H1 (cell line): ENCODE data around the gene PCDHB7. TPM values are rescaled to one million over a fixed set of nuclear protein-coding genes. Genes with fewer than 3 reads are reported as not detected.

Source experiments
- FOSL1 ChIP-seq: IDR thresholded peaks from 2 replicates; pipeline ENCODE4 v1.6.1; 2011; ENCODE audit warnings: mild to moderate bottlenecking, low read depth, low read length, moderate library complexity; ENCODE audit not compliant: insufficient read depth
- RNF2 ChIP-seq: fragments of 200-900, 300-1000 bp; sonication (generic); IDR thresholded peaks from 2 replicates; pipeline ENCODE4 v1.7.1; 2016; ENCODE audit warnings: borderline replicate concordance, low read depth, mild to moderate bottlenecking, antibody characterized with exemption, low read length; ENCODE audit not compliant: poor library complexity, severe bottlenecking; ENCODE audit errors: missing control alignments
- ZNF274 ChIP-seq: IDR thresholded peaks from 2 replicates; pipeline ENCODE4 v1.7.0; 2012; ENCODE audit warnings: low read length, borderline replicate concordance; ENCODE audit errors: extremely low read depth
- polyA plus RNA-seq, 7 experiments: library from polyadenylated mRNA; depleted of rRNA in 3 of 7; stranded (reverse) in 5 of 7; unstranded in 2 of 7; fragments of >200 nt in 5 of 7; fragments of 200-250 nt in 2 of 7; gene quantifications; 1 replicate in 5 of 7; 2 replicates in 1 of 7; 4 replicates in 1 of 7; pipeline versions ENCODE4 v1.2.1 to v1.2.3, GENCODE V29; 2011 to 2013; ENCODE audit warnings: missing spikeins in 2 of 7, mixed read lengths in 2 of 7
- total RNA-seq: library from RNA; stranded (reverse); fragmentation: NEBNext Ultra II Directional; extraction: Animal tissue kit (Norgen Biotek cat#: 25700); gene quantifications from 2 replicates; pipeline ENCODE4 v1.2.1, GENCODE V29; 2021
- TF ChIP-seq, protein P1 (sequence below): fragments of 300-600 bp; sonication (generic); IDR thresholded peaks from 2 replicates; pipeline ENCODE4 v1.7.1; 2012; ENCODE audit warnings: low read length, moderate library complexity, mild to moderate bottlenecking, inconsistent platforms; ENCODE audit not compliant: insufficient replicate concordance
- TF ChIP-seq, protein P2 (sequence below): IDR thresholded peaks from 2 replicates; pipeline ENCODE4 v1.6.1; 2011; ENCODE audit warnings: low read length, improper control_type of control experiment

The PCDHB7 gene
- total and polyA plus RNA-seq, 2 of the 8 experiments (the other 6 are each of a cell fraction or from before 2014, with no cell fraction given) = 0.17 to 0.19 TPM

DNA sequence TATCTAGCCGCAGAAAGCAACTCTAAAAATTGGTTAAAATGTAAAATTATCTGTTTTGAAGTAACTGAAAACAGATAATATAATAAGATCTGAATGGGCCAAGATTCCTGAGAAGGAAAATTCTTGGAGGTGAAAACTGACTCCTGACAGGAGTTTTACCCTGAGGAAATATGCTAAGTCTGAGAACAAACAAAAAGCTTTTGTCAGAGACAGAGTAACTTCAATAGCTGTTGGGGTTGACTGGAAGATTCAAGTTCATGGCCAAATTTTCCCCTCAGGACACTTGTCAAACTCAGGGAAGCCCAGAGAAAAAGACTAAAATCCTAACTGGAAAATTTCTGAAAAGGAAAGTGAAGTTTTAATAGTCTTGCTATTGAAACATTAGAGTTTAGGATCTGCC lies 45.1 kb upstream of the PCDHB7 start (continued):
- TF ChIP-seq, protein P1, sequence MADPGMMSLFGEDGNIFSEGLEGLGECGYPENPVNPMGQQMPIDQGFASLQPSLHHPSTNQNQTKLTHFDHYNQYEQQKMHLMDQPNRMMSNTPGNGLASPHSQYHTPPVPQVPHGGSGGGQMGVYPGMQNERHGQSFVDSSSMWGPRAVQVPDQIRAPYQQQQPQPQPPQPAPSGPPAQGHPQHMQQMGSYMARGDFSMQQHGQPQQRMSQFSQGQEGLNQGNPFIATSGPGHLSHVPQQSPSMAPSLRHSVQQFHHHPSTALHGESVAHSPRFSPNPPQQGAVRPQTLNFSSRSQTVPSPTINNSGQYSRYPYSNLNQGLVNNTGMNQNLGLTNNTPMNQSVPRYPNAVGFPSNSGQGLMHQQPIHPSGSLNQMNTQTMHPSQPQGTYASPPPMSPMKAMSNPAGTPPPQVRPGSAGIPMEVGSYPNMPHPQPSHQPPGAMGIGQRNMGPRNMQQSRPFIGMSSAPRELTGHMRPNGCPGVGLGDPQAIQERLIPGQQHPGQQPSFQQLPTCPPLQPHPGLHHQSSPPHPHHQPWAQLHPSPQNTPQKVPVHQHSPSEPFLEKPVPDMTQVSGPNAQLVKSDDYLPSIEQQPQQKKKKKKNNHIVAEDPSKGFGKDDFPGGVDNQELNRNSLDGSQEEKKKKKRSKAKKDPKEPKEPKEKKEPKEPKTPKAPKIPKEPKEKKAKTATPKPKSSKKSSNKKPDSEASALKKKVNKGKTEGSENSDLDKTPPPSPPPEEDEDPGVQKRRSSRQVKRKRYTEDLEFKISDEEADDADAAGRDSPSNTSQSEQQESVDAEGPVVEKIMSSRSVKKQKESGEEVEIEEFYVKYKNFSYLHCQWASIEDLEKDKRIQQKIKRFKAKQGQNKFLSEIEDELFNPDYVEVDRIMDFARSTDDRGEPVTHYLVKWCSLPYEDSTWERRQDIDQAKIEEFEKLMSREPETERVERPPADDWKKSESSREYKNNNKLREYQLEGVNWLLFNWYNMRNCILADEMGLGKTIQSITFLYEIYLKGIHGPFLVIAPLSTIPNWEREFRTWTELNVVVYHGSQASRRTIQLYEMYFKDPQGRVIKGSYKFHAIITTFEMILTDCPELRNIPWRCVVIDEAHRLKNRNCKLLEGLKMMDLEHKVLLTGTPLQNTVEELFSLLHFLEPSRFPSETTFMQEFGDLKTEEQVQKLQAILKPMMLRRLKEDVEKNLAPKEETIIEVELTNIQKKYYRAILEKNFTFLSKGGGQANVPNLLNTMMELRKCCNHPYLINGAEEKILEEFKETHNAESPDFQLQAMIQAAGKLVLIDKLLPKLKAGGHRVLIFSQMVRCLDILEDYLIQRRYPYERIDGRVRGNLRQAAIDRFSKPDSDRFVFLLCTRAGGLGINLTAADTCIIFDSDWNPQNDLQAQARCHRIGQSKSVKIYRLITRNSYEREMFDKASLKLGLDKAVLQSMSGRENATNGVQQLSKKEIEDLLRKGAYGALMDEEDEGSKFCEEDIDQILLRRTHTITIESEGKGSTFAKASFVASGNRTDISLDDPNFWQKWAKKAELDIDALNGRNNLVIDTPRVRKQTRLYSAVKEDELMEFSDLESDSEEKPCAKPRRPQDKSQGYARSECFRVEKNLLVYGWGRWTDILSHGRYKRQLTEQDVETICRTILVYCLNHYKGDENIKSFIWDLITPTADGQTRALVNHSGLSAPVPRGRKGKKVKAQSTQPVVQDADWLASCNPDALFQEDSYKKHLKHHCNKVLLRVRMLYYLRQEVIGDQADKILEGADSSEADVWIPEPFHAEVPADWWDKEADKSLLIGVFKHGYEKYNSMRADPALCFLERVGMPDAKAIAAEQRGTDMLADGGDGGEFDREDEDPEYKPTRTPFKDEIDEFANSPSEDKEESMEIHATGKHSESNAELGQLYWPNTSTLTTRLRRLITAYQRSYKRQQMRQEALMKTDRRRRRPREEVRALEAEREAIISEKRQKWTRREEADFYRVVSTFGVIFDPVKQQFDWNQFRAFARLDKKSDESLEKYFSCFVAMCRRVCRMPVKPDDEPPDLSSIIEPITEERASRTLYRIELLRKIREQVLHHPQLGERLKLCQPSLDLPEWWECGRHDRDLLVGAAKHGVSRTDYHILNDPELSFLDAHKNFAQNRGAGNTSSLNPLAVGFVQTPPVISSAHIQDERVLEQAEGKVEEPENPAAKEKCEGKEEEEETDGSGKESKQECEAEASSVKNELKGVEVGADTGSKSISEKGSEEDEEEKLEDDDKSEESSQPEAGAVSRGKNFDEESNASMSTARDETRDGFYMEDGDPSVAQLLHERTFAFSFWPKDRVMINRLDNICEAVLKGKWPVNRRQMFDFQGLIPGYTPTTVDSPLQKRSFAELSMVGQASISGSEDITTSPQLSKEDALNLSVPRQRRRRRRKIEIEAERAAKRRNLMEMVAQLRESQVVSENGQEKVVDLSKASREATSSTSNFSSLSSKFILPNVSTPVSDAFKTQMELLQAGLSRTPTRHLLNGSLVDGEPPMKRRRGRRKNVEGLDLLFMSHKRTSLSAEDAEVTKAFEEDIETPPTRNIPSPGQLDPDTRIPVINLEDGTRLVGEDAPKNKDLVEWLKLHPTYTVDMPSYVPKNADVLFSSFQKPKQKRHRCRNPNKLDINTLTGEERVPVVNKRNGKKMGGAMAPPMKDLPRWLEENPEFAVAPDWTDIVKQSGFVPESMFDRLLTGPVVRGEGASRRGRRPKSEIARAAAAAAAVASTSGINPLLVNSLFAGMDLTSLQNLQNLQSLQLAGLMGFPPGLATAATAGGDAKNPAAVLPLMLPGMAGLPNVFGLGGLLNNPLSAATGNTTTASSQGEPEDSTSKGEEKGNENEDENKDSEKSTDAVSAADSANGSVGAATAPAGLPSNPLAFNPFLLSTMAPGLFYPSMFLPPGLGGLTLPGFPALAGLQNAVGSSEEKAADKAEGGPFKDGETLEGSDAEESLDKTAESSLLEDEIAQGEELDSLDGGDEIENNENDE = no peak
- no peak for TF ChIP-seq RNF2
- TF ChIP-seq ZNF274 = no peak
- TF ChIP-seq FOSL1 = no peak
- TF ChIP-seq, protein P2, sequence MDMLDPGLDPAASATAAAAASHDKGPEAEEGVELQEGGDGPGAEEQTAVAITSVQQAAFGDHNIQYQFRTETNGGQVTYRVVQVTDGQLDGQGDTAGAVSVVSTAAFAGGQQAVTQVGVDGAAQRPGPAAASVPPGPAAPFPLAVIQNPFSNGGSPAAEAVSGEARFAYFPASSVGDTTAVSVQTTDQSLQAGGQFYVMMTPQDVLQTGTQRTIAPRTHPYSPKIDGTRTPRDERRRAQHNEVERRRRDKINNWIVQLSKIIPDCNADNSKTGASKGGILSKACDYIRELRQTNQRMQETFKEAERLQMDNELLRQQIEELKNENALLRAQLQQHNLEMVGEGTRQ = no peak
